GM18951 (cell line): ENCODE measurements around the gene CCDC141.

Source experiments
- POLR2A ChIP-seq: IDR thresholded peaks from 4 replicates; pipeline ENCODE4 v1.6.1; 2011; ENCODE audit warnings: mild to moderate bottlenecking; ENCODE audit not compliant: insufficient read length, insufficient read depth; ENCODE audit errors: extremely low read depth
- in situ Hi-C: fragments of 300-500 bp; cut with MboI; formaldehyde crosslinking; loops from one replicate; pipeline ENCODE4 v1.12.0; 2022; ENCODE audit warnings: low sequenced_read_pairs, mixed read lengths, inconsistent platforms; ENCODE audit not compliant: unreplicated experiment

The CCDC141 gene

DNA sequence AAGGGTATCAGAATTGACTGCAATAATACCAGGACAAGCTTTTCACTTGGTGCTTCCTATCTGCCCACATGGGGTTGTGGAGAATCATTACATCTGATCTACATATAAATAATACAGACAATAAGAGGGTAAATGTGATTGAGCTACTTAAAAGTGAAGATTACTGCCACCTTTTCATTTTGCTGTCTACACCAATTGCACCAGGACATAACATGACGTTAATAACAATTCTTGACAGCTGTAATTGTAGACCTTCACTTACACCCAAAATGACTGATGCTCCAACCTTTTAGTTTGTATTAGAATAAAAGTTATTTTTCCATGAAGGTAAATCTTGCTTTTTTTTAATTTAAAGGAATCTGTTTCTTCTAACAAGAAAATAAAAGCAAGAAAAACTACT lies 206.2 kb downstream of the CCDC141 start:
- in situ Hi-C loops: no loop called here
- TF ChIP-seq POLR2A: no peak

DNA sequence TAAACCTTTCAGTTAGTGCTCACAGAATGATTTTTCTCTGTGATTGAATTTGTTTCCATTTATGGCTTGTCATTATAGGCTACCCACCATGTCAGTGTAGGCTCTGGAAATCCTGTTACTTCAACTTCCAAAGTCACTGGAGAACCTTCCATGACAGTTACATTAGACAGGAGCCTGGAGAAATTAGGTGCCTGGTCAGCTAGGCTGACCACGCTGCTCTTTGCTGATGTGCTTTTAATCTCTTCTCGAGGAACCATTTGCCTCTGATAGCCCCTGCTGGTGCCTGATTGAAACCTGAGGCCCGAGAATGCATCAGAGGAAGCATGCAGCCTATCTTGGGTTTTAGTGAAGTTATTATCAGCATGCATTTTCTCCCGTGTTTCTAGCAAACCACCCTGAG lies 213.1 kb downstream of the CCDC141 start:
- TF ChIP-seq POLR2A: no peak
- in situ Hi-C loops: no loop called here

DNA sequence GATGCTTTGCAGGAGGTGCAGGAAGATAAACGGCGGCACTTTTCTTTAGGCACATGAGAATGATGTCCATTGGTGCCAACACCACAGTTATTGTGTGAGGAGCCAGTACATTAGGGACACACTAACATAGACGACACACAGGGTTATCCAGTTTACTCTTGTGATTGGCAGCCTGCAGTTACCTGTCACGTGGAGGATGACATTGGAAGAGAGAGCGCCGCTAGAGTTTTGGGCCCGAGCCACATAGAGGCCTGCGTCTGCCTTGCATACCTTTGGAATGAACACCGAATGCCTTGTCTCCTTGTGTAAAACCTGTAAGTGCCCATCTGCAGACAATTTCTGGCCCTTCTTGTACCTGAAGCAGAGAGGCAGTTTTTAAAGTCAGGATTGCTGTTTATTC lies 215.9 kb downstream of the CCDC141 start:
- TF ChIP-seq POLR2A: no peak
- in situ Hi-C loops: no loop called here

DNA sequence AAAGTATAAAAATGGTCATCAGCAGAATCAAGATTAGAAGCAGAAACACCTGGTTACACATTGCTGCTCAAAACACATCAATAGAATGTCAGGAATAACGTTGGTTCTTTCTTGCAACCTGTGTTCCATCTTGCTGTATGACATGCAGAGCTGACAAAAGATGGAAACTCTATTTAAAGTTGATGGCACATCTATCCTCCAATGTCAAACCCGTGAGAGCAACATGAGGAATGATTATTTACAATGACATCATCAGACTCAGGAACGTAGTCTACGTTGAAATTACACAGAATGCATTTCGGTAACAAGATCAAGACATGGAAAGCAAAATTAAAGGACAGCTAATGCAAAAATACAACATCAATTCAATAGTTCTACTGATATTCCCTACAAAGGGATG lies 216.6 kb downstream of the CCDC141 start:
- no peak for TF ChIP-seq POLR2A
- in situ Hi-C loops: no loop called here

DNA sequence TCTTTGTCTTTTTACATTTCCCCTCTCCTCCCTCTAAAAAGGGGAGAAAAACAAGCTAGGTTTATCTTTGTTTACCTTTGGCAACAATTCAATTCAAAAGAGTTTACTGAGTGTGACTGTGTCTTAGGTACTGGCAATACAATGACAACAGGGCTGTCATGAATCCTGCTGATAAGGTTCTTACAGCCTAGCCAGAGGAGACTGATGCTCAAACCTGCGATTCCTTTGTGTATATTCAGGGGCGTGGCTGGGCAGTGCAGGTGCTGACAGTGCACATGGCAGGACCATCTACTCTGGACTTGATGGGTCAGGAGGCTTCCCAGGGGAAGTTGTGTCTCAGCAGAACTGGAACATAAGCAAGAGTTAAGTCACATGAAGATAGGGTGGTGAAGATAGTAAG lies 219.5 kb downstream of the CCDC141 start:
- no peak for TF ChIP-seq POLR2A
- in situ Hi-C loops: no loop called here

DNA sequence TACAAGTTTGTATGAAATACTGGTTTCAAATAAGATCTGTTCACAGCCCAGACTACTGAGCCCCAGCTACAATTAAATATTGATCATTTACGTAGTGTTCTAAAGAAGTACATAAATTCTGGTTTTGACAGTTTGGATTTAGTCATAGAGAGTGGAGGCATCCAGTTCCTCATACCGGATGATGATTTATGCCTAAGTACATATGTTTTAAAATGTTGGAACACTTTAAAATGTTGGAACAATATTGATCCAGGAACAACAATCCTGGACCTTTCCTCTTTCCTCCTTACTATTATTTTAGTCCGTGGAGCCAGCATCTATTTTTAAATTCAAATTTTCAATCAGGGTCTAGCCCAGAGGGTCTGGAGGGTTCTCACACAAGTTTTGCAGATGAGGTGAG lies 220.0 kb downstream of the CCDC141 start:
- no peak for TF ChIP-seq POLR2A
- in situ Hi-C loops: no loop called here

DNA sequence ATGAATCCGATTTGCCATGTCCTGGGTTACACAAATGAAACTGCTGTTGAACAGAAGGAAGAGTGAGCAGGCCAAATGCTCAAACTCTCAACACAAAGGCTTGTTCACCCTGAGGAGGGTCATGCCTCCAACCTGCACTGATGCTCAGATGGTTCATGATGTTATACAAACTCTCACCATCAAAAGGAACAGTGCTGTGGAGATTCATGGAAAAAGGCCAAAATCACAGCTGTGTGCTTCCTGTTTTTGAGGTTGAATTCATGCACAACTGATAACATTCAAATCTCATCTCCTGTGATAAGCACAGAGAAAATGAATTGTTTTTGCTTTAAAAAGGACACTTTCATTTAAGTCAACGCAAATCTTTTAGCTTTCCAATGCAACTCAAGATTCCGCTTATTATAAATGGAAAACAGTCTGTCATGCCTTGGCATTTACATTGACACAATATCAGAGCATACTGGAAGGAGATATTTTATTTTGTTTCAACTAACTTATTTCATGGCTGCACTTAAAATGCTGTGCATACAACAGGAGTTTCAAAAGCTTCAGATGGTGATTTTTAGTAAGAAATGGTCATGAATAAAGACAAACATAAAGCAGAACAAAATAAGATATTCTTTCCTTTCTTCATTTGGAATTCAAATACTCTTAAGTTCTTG lies 220.5 kb downstream of the CCDC141 start:
- in situ Hi-C loops: no loop called here
- TF ChIP-seq POLR2A: no peak

DNA sequence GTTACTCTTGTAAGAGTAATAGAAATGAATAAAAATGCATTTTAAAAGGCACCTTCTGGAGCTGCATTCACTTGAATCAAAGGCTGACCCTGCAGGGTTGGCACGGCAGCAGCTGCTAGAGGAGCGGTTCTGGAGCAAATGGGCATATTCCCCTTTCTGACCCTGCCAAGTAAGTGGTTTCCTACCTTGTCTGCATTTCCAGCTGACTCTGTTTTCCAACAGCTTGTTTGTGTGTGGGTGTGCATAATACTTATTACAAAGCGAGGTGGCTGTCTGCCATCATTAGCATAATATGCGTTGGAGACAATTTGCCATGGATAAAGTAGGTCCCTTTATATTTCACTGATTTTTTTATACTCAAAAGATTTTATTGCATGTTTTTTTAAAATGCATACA lies 221.5 kb downstream of the CCDC141 start:
- TF ChIP-seq POLR2A: no peak
- in situ Hi-C loops: no loop called here

DNA sequence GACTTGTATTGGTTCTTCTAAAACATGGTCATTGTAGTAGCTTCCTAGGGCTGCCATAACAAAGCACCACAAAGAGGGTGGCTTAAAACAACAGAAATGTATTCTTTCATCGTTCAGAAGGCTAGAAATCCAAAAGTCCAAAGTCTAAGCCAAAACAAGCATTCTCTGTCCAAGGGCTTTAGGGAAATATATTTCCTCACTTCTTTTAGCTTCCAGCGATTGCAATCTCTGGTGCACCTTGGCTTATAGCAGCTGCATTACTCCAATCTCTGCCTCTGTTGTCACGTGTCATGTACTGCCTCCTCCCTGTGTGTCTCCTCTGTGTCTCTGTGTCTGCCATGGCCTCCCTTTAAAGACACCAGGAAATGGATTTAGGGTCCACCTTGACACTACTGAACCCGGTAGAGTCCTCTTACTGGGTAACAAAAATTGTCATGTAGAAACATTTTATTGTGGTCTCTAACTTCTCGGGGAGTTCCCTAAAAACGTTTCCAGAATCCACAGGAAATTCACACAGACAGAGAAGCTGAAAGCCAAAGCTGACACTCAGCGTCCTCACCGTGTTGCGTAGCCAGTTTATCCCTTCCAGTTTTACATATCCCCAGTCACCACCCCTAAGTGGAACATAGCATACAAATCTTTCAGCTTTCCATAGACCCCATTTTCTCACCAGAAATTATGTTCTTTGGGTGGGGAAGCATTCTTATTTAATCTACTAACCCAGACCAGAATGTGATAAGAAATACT lies 222.0 kb downstream of the CCDC141 start:
- in situ Hi-C loops: no loop called here

DNA sequence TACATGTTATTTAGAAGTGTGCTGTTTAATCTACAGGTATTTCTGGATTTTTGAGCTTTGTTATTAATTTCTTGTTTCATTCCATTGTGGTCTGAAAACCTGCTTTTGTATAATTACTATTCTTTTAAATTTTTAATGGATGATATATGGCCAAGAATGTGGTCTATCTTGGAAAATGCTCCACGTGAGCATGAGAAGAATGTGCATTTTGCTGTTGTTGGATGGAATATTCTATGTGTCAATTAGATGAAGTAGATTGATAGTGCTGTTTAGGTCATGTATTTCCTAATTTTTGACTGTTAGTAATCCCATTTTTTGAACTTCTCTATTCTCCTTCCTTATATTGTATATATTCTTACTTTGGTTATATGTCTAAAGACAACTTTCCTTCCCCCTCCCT lies 222.8 kb downstream of the CCDC141 start:
- in situ Hi-C loops: no loop called here
- no peak for TF ChIP-seq POLR2A

More for the DNA sequence above, 222.0 kb downstream of the CCDC141 start:
- TF ChIP-seq POLR2A: no peak

DNA sequence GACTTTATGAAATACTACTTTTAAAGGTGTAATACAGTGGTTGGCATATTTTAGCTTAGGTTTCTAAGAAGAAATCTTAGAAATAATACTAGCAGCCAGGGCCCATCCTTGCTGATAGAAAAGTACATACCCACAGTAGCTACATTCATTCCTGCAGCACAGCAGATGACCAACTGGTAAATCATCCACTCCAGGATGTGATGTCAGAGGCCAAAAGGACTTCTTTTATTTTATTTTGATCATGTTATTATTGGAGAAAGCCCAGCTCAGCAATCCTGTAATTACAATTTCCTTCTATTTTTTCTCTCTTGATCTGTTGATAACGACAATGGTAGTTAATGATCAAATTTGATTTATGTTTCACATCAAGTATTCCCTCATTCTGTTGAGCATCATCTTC lies 224.8 kb downstream of the CCDC141 start:
- in situ Hi-C loops: no loop called here
- no peak for TF ChIP-seq POLR2A

DNA sequence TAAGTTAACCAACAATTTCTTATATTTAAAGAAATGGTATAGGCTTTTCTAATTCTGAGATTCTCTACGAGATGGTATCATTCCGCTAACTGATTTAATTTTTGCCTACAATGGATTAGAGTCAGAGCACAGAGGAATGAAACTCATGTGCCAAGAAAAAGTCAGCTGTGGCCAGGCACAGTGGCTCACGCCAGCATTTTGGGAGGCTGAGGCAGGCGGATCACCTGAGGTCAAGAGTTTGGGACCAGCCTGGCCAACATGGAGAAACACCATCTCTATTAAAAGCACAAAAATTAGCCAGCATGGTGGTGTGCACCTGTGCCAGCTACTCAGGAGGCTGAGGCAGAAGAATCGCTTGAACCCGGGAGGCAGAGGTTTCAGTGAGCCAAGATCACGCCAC lies 225.8 kb downstream of the CCDC141 start:
- no peak for TF ChIP-seq POLR2A
- in situ Hi-C loops: no loop called here

DNA sequence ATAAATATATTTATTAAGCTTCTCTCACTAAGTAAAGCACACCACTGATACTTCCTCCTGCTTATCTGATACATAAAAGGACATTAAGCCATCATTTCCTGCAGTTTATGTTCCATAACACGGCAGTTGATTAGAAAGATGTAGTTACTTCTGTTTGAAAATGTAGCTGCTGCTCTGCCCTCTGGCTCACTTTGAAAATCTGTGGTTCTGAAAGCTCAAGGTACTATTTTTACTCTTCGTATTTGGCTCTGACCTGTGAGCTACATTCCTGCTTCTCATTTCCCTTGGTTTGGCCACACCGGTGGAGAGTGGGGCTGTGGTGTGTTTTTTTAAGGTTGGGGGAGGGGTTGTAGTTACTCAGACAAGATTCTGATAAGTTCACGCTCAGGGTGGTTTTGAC lies 229.9 kb downstream of the CCDC141 start:
- TF ChIP-seq POLR2A: no peak
- in situ Hi-C loops: no loop called here

DNA sequence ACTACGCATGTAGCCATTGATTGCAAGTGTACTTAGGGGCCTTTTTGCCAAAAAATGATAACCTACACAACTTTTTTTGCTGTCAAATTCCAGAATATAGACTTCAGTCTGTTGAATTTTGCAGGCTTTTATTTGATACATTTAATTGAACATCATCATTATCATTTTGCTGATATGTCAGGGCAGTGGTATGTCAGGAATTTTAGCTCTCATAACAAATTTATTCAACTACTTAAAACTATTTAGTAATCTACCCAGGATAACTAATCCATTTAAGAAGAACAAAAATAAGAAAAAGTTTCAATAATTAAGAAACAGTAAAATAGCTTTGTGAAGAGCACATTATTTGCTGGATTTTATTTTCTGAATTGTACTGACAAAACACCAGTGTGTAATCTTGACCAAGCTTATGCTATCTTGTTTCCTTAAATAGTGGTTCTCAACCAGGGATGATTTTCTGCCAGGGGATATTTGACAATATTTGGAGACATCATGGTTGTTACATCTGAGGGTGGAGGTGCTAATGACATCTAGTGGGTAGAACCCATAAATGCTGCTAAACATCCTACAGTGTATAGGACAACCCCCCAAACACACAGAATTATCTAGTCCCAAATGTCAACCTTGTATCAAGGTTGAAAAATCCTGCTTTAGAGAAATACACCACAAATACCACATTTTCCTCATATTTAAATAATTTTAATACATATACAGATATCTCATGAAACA lies 230.6 kb downstream of the CCDC141 start:
- in situ Hi-C loops: no loop called here
- no peak for TF ChIP-seq POLR2A
